Astrocyte (in vitro differentiated cells and primary cell): ENCODE results near the gene ULK3.

ENCODE experiments used
- EZH2 ChIP-seq: IDR thresholded peaks from 2 replicates; pipeline ENCODE4 v1.6.1; 2012; ENCODE audit warnings: mild to moderate bottlenecking, low read length, inconsistent platforms; ENCODE audit not compliant: insufficient read depth
- TF ChIP-seq, protein P1 (sequence below): IDR thresholded peaks from 2 replicates; pipeline ENCODE4 v1.5.1; 2011; ENCODE audit warnings: low read depth, mild to moderate bottlenecking, inconsistent platforms, low read length, moderate library complexity; ENCODE audit not compliant: insufficient read depth

DNA sequence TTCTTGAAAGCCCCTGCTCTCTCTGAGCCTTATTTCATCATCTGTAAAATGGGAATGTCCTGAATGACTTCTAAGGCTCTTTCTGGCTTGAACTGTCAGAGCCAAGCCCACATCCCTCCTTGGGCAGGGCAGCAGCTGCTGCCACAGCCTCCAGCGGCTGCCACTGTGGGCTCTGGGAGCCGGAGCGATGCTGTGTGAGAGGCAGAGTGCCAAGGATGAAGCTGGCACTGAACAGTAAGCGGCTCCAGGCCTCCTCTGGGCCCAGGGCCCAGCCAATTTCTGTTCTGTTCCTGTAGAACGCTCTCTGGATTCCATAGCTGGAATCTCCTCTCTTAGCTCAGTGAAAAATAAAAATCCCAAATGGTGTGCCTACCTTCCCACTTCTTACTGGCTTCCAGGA lies 12.1 kb downstream of the ULK3 start:
- TF ChIP-seq, protein P1, sequence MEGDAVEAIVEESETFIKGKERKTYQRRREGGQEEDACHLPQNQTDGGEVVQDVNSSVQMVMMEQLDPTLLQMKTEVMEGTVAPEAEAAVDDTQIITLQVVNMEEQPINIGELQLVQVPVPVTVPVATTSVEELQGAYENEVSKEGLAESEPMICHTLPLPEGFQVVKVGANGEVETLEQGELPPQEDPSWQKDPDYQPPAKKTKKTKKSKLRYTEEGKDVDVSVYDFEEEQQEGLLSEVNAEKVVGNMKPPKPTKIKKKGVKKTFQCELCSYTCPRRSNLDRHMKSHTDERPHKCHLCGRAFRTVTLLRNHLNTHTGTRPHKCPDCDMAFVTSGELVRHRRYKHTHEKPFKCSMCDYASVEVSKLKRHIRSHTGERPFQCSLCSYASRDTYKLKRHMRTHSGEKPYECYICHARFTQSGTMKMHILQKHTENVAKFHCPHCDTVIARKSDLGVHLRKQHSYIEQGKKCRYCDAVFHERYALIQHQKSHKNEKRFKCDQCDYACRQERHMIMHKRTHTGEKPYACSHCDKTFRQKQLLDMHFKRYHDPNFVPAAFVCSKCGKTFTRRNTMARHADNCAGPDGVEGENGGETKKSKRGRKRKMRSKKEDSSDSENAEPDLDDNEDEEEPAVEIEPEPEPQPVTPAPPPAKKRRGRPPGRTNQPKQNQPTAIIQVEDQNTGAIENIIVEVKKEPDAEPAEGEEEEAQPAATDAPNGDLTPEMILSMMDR = no peak
- no peak for TF ChIP-seq EZH2
